ENCODE measurements around the gene CAV1.

The CAV1 gene

DNA sequence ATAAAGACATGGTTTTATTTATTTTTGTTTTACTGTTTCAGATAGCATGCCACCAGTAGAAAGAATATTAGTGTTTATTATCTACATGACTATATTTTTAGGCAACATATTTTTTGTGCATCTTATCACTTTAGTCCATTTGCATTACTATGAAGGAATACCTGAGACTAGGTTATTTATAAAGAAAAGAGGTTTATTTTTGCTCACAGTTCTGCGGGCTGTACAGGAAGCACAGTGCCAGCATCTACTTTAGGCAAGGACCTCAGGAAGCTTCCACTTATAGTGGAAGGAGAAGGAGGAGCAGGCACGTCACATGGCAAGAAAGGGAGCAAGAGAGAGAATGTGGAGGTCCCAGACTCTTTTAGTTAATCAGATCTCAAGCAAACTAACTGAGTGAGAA lies 19.6 kb upstream of the CAV1 start:
- DNase-seq (ENCODE audit: low spot score), result no peak

- no peak for DNase-seq (ENCODE audit: low spot score)
These were observed 19.0 kb upstream of the CAV1 start for GRCh38 chr7:116505823-116506222.

DNA sequence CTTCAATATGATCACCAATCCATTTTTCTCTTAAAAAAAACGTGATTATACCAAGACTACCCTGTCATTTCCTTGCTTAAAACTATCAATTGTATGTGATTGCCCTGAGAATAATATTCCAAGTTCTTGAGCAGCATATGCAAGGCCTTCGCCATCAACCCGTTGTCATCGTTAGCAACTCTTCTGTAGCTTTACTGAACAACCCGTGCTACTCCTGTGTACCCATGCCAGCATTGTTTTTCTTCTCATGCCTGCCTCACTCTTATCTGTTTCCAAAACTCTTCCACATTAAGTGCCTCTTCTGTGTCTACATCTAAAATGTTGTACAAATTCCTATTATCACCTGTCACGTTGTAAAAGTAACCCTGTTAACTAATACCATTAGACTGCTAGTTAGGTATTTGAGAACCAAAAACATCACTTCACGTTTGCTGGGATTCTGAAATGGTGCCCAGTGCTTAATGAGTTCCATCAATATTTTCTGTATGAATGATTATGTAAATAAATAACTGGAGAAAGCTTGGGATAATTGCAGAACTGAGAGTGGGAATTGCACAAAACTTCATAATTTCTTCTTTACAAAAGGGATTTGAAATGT lies 14.8 kb upstream of the CAV1 start:
- DNase-seq (ENCODE audit: low spot score), result no peak

DNA sequence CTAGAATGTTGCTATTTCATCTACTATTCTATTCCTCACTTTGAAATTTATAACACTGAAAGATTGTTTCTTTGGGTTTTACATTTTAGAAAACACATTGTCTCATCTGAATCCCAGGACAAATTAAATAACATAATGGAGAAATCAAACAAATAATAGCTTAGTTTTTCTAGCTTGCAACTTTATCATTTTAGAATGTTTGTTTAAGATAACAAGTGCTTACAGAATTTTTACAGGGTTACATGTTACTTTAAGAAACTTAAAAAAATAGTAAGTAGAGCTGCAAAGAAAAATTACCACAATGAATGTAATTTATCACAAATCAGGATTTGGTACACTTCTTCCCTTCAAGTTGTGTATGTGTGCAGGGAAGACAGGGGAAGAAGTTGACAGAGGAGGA lies 14.0 kb upstream of the CAV1 start:
- DNase-seq (ENCODE audit: low spot score), result no peak

DNA sequence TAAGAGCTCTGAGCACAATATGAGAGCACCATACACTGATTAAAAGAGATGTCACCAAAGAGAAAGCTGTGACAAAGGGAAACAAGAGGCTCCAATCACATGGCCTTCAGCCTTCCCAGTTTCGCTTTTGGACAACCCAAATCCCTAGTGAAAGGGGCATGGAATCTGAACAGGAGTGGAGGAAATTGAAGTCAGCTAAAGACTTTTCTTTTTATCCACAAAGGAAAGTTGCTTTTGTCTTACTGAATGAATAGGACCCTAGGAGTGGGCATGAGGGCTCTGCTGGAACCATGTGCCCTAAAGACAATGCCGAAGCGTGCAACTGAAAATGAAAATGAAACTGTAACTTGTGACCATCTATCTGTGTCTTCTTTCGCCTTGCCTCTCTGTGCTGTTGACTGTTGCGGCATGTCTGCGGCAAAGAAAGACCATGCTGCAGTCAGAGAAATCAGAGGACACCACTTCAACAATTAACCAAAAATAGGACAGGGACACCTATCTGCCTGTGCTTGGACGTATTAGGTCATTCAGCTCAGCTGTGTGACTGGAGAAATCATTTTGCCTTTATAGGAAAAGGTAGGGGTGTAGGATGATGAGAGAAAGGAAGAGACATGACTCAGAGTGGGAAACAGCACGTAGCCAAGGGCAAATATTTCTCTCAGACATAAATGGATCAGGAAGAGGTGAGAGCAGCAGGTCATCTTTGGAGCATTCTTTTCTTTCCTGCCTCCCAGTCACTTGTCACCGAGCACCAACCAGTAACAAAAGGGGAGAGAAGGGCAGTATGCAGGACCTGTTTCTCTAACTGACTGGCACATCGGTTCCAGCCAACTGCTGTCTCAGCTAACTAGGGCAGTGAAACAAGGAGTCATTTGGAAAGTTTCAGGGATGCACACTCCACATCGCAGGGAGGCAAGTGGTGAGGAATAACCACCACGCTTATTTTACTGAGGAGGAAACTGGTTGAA lies 13.0 kb upstream of the CAV1 start:
- DNase-seq (ENCODE audit: low spot score), result no peak

DNA sequence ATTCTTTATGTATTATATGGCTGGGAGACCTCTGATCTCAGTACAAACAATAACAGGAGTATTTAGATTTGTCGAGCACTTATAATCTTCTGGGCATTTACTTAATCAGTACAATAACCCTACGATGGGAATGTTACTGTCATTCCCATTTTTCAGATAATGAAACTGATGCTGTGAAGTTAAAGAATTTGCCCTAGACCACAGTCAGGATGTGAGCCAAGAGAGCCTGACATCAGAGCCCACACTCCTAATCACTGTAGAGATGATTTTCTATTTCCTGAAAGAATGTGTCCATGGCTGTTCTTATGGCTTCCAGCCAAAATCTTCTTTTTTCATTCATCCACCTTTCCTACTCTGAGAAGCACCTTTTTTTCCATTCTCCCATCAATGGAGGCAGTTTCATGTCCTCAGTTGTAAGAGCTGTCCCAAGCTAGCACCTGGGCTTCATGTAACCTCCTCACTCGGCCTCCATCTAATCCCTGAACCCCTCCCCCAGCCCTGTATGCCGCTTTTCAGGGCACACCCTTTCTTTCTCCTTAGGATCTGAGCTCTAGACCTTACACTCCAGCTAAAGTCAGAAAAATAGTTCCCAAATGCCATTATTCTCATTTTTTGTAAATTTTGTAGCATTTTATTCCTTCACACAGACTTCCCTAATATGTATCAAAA lies 12.2 kb upstream of the CAV1 start:
- no peak for DNase-seq (ENCODE audit: low spot score)

GRCh38 chr7:116515584-116515983 lies 9.3 kb upstream of the CAV1 start:
- DNase-seq (ENCODE audit: low spot score), result no peak

- DNase-seq (ENCODE audit: low spot score), result no peak
These were observed 8.5 kb upstream of the CAV1 start for GRCh38 chr7:116516324-116516723.

DNA sequence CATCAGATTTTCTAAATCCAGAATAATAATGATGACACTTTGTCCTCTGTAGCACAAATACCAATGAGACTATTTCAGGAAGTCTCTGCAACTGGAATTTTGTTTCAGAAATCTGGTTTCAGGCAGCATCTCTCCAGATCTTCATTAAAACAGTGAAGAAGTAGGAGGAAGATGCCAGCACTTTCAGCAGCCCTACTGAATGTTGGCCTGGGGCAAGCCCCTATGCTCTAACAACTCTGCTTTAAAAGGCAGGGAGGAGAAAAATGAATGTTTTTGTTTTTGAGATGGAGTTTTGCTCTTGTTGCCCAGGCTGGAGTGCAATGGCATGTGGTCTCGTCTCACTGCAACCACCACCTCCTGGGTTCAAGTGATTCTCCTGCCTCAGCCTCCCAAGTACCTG lies 7.2 kb upstream of the CAV1 start:
- DNase-seq (ENCODE audit: low spot score), result no peak

DNA sequence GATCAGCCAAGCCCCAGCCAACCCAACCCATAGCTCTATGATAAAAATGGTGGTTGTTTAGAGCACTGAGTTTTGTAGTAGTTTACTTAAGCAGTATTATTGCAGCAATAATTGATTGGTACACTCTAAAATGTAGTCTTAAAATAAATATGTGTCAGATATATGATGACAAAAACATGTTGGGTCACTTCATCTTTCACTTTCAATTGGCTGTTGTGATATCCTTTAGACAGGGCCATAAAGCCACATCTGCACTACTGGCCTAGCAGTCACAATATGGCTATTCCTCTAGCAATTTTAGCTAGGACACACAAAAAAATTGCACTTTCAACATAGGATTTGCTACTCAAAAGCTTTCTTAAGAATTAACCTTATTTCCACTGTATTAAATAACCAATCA lies 5.9 kb upstream of the CAV1 start:
- DNase-seq (ENCODE audit: low spot score), result no peak

DNA sequence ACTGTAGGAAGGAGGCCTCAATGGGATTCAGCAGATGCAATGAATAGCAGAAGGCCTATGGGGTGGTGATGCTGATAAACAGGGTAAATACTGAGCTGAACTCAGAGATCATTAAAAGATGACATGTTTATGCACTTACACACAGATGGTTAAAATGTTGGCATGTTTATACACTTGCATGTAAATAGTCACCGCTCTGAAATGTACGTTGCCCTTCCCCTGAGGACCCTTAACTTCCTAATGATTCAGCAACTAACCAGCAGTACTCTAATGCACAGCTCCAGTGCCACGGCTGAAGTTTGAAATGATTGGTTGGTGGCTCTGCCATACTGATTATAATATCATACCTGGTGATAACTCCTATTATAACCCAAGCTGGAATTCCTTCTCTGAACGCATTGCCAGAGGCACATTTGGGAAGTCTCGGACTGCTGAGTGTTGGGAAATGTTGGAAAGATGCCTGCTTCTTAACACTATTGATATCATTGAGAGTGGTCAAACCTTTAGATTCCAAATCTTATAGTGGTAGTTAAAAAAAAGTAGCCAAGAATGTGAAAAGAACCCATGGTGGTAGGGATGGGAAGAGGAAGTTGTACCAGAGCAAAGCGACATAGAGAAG lies 3.7 kb upstream of the CAV1 start:
- DNase-seq (ENCODE audit: low spot score), result no peak

DNA sequence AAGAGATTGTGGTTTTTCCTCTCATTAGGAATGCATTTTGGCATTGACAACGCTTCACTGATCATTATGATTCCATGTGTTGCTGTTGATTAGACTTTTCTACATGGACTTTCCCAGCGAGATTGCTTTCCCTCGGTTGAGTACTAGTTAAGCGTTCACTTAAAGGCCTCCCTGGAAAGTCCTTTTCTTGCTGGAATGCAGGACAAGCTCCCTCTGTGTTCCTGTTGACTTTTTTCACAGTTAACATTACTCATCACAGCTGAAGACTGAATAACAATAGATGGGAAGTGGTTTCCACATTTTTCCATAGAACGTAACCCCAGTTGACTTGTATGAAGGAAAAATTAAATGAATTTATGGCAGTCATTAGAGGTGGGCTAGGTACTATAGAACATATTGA lies 2.6 kb upstream of the CAV1 start:
- no peak for DNase-seq (ENCODE audit: low spot score)

DNA sequence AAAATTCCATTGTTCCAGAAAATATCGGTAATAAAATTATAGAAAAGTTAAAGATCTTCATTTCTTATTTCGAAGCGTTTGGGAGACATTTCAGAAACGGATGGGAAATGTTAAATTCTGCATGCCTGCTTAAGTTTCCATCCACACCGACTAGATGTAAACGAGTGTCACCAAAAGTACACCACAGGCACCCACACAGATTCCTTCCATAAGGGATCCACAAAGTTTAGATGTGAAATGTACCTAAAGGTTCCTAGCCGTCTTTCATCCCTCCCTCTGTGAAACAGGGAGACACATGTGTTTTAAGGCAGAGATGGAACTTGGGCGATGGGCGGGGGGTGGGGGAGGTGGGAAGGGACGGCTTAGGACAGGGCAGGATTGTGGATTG lies 621 bp upstream of the CAV1 start:
- DNase-seq (ENCODE audit: low spot score), result no peak

- DNase-seq (ENCODE audit: low spot score), result no peak
These were observed 569 bp downstream of the CAV1 start for GRCh38 chr7:116525298-116525912.

DNA sequence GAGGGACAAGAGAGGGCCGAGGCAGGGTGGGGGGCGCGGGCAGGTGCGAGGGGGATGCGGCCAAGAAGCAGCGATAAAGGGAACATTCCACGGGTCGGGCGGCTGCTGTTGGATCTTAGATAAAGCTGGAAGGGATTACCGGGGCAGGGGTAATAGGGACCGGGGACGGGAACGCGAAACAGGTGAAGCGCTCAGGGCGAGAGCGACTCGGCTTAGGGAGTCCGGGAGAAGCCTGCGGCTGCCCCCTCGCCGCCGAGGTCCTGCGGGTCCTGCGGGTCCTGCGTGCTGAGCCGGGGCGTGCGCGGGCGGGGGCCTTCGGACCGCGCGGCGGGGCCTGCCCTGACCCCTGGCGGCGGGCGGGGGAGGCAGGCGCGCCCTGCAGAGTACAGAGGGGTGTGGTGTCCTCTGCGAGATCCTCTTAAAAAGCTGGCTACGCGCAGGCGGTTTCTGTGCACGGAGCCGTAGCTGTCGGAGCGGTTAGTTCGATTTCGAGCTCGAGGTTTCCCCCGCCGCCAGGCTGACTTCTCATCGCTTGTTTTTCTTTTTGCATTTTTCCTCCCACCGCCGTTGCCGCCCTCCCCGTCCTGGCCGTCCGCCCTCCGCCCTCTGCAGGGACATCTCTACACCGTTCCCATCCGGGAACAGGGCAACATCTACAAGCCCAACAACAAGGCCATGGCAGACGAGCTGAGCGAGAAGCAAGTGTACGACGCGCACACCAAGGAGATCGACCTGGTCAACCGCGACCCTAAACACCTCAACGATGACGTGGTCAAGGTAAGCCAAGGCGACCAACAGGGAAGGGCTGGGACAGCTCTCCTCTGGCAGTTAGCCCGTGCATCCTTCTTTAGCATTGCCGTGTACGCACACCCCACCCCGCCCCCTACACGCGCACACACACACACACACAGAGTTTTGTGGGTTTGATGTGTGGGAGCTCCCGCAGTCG lies 1.4 kb downstream of the CAV1 start:
- DNase-seq (ENCODE audit: low spot score), result peak; percentile 7

- no peak for DNase-seq (ENCODE audit: low spot score)
These were observed 2.1 kb downstream of the CAV1 start for GRCh38 chr7:116526897-116527296.

DNA sequence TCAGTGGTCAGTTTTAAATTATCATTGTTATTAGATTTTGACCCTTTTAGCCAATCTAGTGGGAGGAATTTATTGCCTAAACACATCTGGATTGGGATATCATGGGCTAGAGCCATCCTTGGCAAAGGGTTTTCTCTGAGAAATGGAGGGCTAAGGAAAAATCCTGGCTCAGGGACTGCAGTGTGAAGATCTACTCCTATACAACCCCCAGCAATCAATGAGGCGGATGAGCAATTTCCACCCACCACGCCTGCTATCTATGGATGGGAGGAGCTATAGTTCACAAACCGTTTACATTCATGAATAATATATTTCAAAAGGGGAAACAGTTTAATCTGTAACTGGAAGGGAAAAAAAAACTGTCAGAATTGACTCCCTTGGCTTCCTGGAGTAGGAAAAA lies 2.7 kb downstream of the CAV1 start:
- DNase-seq (ENCODE audit: low spot score), result no peak

DNA sequence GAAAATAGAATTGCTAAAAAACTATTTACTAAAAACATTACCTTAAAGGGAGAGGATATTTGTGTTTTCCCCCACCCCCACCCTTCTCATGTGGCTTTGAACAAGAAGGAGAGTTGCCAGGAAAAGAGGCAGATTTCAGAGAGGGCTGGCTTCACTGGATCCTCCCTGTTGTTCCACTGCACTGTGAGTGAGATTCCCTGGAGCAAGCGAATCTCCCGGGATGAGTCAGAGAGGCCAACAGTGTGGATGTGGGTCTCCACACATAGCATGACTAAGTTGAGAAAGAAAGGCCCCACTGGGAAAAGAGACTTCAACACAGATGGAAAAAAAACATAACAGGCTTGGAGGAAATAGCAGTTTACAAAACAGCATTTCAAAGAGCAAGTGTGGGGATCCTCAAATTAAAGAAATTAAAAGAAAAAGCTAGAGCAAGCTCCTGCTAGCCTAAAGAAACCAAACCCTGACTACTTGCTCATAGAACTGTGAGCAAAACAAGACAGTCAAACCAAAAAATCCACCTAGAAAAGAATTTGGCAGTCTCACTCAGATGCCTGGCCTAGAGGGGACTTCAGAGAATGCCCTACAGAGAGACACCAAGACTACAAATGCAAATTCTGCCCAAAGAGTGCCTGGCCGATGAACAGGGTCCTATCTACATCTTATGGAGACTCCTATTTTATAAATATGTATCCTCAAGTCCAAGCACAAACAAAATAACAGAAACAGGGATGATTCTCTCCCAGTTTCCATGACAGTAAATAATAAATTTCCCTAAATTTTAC lies 3.4 kb downstream of the CAV1 start:
- DNase-seq (ENCODE audit: low spot score), result no peak

DNA sequence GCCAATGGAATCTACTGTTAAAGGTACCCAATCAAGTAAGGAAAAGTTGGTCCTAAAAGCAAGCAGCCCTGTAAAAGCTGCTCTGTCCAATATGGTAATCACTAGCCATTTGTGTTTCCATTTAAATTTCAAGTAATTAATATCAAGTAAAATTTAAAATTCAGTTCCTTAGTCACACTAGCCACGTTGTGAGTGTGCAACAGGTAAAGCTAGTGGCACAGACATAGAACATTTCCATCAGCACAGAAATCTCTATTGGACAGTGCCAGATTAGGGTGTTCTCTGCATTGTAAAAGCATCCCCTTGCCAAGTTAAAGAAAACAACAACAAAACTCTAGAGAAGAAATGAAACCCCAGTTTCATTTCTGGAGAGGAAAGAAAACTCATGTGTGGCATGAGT lies 4.4 kb downstream of the CAV1 start:
- DNase-seq (ENCODE audit: low spot score), result no peak

DNA sequence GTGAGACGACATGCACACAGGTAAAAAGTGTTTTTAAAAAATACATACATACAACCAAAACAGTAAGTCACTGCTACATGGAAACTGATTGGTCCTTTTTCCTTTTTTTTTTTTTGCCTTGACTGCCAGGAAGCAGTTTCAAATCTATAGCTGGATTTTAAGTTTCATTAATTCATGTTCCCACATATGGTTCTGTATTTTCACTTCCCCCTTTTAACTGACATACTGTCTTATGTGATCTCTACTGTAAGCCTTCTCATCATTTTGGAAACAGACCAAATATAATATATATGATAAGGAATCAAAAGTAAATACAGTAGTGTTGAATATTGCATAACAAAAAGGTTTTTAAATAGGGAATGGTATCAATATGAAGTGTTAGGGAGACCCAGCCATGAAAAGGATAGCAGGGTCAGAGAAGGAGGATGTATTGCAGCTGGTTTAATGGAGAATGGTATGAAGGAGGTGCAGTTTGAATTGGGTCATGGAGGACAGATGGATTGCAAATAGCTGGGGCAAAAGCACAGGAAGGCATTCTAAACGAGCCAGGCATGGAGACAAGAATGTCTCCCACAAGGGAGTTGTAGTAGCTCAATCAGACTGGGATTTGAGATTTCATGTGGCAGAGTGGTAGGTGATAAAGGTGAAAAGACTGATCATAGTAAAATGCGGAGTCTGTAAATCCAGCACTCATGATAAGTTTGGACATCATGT lies 5.4 kb downstream of the CAV1 start:
- DNase-seq (ENCODE audit: low spot score), result no peak

Measured in hematopoietic multipotent progenitor cell treated with erythropoietin and hydrocortisone succinate and interleukin-3 and kit ligand, for 15 days (in vitro differentiated cells).